ENCODE results near the gene METAP1. TPM values are rescaled to one million over a fixed set of nuclear protein-coding genes. Genes with fewer than 3 reads are reported as not detected.

Gene METAP1
- total RNA-seq, 1 donor from 2014 or later, result 53.2 TPM

DNA sequence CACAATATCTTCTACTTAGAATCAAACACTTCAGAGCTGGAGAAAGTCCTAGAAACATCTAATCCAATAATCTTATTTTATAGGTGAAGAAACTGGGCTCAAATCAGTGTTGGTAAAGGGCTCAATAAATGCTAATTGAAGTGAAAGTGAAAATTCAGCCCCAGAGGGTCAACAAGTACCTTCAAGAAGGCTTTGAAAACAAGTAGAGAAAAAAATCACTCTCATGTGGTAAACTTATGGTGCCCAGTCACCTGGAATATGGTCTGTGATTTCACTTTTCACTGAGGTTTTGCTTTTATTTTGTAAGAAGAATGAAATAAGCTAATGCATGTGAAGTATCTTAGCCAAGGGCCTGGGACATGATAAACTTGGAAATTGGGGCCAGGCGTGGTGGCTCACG is 37.5 kb upstream of the METAP1 start:
- Histone ChIP-seq H3K27me3 (no peaks in the 10 kb centered on the region), H3K4me1 (no peaks in the 10 kb centered on the region), H3K9me3 (no peaks in the 10 kb centered on the region), H3K36me3 (no peaks in the 10 kb centered on the region), H3K27ac (no peak overlapping the region), H3K4me3 (no peak overlapping the region)
- TF ChIP-seq, protein P1, sequence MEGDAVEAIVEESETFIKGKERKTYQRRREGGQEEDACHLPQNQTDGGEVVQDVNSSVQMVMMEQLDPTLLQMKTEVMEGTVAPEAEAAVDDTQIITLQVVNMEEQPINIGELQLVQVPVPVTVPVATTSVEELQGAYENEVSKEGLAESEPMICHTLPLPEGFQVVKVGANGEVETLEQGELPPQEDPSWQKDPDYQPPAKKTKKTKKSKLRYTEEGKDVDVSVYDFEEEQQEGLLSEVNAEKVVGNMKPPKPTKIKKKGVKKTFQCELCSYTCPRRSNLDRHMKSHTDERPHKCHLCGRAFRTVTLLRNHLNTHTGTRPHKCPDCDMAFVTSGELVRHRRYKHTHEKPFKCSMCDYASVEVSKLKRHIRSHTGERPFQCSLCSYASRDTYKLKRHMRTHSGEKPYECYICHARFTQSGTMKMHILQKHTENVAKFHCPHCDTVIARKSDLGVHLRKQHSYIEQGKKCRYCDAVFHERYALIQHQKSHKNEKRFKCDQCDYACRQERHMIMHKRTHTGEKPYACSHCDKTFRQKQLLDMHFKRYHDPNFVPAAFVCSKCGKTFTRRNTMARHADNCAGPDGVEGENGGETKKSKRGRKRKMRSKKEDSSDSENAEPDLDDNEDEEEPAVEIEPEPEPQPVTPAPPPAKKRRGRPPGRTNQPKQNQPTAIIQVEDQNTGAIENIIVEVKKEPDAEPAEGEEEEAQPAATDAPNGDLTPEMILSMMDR (IDR thresholded peaks at IDR 0.05), result no peak
- intact Hi-C loops (cut with DNase I), result no loop called here
- DNase-seq (ENCODE audit: low spot score in 2 of 2), result no peak

DNA sequence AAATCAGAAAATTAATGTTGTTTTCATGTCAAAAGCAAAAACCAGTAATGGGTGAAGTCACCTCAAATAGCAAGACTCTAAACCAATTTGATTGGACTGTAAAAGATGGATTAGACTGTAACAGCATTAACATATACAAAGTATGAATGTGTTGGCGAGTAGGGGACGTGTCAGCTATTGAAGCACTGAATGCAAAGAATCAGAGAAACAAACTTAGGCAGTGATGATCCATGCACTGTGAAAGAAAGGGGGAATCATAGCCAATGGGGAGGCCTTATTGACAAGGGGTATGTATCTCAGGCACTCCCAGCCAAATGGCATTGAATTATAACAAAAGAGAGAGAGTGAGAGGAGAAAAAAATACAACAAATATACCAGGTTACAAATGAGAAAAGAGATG is 36.1 kb upstream of the METAP1 start:
- H3K4me1 ChIP-seq, result no peaks in the 10 kb centered on the region
- no peaks in the 10 kb centered on the region for H3K36me3 ChIP-seq
- TF ChIP-seq, protein P1 (IDR thresholded peaks at IDR 0.05), result no peak
- no peaks in the 10 kb centered on the region for H3K27me3 ChIP-seq
- intact Hi-C loops (cut with DNase I), result no loop called here
- H3K4me3 ChIP-seq, result no peak overlapping the region
- no peaks in the 10 kb centered on the region for H3K9me3 ChIP-seq
- no peak overlapping the region for H3K27ac ChIP-seq
- no peak for DNase-seq (ENCODE audit: low spot score in 2 of 2)

DNA sequence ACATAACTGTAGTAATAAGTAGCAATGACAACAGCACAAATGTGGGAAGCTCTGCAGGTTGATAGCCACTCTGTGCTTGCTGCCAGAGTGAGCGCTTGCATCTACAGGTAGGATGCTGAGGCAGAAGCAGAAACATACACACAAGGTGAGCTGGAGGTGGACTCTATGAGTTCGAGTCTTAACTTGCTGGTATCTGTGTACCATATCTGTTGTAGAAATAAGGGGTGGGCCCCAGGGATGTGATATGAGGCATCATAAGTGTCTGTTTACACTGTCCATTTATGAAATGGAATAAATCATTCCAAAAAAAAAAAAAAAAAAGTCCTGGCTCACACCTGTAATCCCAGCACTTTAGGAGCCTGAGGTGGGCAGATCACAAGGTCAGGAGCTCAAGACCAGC is 33.8 kb upstream of the METAP1 start:
- H3K9me3 ChIP-seq, result no peaks in the 10 kb centered on the region
- H3K36me3 ChIP-seq, result no peaks in the 10 kb centered on the region
- H3K4me3 ChIP-seq, result no peak overlapping the region
- TF ChIP-seq, protein P1 (IDR thresholded peaks at IDR 0.05), result no peak
- H3K4me1 ChIP-seq, result no peaks in the 10 kb centered on the region
- intact Hi-C loops (cut with DNase I), result no loop called here
- H3K27ac ChIP-seq, result no peak overlapping the region
- no peak for DNase-seq (ENCODE audit: low spot score in 2 of 2)
- H3K27me3 ChIP-seq, result no peaks in the 10 kb centered on the region

DNA sequence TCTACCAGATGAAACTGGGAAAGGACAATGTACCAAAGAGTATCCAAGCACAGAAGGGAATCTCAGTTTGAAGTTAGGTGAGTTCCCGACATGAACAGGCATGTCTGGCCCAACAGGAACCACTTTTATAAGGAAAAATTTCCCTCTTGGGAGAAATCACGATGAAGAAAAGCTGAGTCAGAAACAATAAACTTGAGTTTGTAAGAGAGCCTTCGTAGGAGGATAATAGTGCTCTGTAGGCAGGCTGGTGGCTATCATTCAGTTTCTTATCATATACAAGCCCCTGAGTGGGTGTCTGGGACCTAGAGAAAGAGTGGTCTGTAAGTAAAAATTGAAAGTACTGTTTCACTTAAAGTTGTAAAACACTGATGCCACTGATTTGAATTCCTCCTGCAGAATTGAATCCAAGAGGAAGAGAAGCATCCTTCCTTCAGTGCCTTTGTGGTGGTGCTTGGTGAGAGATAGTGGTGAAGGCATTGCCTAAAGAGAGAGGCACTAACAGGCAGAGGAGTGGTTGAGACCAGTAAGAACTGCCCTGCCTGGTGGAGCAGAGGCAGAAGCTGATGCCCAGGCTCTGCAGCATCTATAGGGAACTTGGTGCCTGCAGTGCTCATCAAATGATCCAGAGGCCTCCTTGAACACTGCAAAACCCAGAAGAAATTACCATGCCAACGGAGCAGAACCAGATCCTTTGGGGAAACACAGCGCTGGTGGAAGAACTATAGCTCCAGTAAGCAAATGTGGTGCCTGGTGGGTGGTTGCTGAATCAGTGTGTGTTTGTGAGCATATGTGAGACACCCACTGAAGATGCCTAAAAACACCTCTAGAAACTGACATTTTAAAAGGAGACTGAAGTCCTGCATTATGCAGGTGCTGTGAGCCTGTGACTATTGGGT is 31.7 kb upstream of the METAP1 start:
- no peaks in the 10 kb centered on the region for H3K9me3 ChIP-seq
- intact Hi-C loops (cut with DNase I), result no loop called here
- no peaks in the 10 kb centered on the region for H3K4me1 ChIP-seq
- no peak overlapping the region for H3K27ac ChIP-seq
- TF ChIP-seq, protein P1 (IDR thresholded peaks at IDR 0.05), result no peak
- H3K36me3 ChIP-seq, result no peaks in the 10 kb centered on the region
- no peak overlapping the region for H3K4me3 ChIP-seq
- DNase-seq (ENCODE audit: low spot score in 2 of 2), result no peak
- H3K27me3 ChIP-seq, result no peaks in the 10 kb centered on the region

DNA sequence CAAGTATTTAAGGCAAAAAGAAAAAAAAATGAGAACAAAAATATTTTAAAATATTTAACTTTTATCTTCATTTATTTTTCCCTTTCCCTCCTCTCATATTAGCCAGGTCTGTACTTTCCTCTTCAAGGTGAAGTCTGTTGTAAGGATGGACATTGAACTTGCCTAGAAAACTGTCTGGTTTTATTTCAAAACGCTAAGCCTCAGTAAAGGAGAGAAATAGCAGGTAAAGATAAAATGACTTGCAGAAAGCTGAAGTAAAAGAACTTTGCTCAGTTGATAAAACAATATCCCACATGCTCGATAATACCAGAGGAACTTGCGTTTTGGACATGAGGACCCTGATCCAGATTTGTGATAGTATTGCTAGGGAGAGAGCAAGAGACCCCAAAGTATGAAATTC is 28.6 kb upstream of the METAP1 start:
- Histone ChIP-seq H3K4me3 (no peak overlapping the region), H3K36me3 (no peaks in the 10 kb centered on the region), H3K4me1 (no peaks in the 10 kb centered on the region), H3K27me3 (no peaks in the 10 kb centered on the region), H3K9me3 (no peaks in the 10 kb centered on the region), H3K27ac (no peak overlapping the region)
- DNase-seq (ENCODE audit: low spot score in 2 of 2), result no peak
- TF ChIP-seq, protein P1 (IDR thresholded peaks at IDR 0.05), result no peak
- intact Hi-C loops (cut with DNase I), result no loop called here

Measured in ascending aorta (tissue), 2 donors.